KMS-11 (cell line): ENCODE results near the gene BRINP2.

Source experiments
- H2AFZ ChIP-seq: fragments of 200-600 bp; sonication (generic); 2 replicates; pipeline ENCODE4 v1.6.1; 2016; ENCODE audit warnings: antibody characterized with exemption, mixed run types, low read depth
- H3K27ac ChIP-seq: fragments of 200-600 bp; sonication (generic); 2 replicates; pipeline ENCODE4 v1.6.1; 2016; ENCODE audit warnings: mild to moderate bottlenecking, mixed run types
- H3K27me3 ChIP-seq: fragments of 200-600 bp; sonication (generic); 2 replicates; pipeline ENCODE4 v1.6.1; 2017; ENCODE audit warnings: mild to moderate bottlenecking, low read depth, mixed run types, moderate library complexity; ENCODE audit not compliant: insufficient read depth
- H3K36me3 ChIP-seq: fragments of 200-600 bp; sonication (generic); 2 replicates; pipeline ENCODE4 v1.6.1; 2017; ENCODE audit warnings: mild to moderate bottlenecking, mixed run types; ENCODE audit not compliant: insufficient read depth
- H3K4me1 ChIP-seq: fragments of 200-600 bp; sonication (generic); 2 replicates; pipeline ENCODE4 v1.6.1; 2016; ENCODE audit warnings: mild to moderate bottlenecking, low read depth, mixed run types; ENCODE audit not compliant: poor library complexity, severe bottlenecking
- H3K4me2 ChIP-seq: fragments of 200-600 bp; sonication (generic); 2 replicates; pipeline ENCODE4 v1.7.0; 2016; ENCODE audit warnings: mild to moderate bottlenecking, mixed run types
- H3K4me3 ChIP-seq: fragments of 200-600 bp; sonication (generic); IDR thresholded peaks from 2 replicates; pipeline ENCODE4 v1.6.1; 2017; ENCODE audit warnings: low read depth, low read length, mixed read lengths; ENCODE audit not compliant: insufficient read depth
- H3K79me2 ChIP-seq: fragments of 200-600 bp; sonication (generic); 2 replicates; pipeline ENCODE4 v1.6.1; 2016; ENCODE audit warnings: low read depth, mixed run types; ENCODE audit not compliant: insufficient read depth
- H3K9ac ChIP-seq: fragments of 200-600 bp; sonication (generic); 2 replicates; pipeline ENCODE4 v1.6.1; 2016; ENCODE audit warnings: mild to moderate bottlenecking, mixed run types
- H4K20me1 ChIP-seq: fragments of 200-600 bp; sonication (generic); 2 replicates; pipeline ENCODE4 v1.6.1; 2016; ENCODE audit warnings: mild to moderate bottlenecking, mixed run types; ENCODE audit not compliant: insufficient read depth
- CTCF ChIP-seq: fragments of 200-600 bp; sonication (generic); conservative IDR thresholded peaks from 2 replicates; pipeline ENCODE4 v1.6.1; 2017; ENCODE audit warnings: low read depth, mild to moderate bottlenecking, antibody characterized with exemption, low read length, moderate library complexity, mixed read lengths

Gene BRINP2

GRCh38 chr1:177142010-177142409 is 28.7 kb upstream of the BRINP2 start:
- Histone ChIP-seq H3K27ac (no peak overlapping the region), H3K9ac (no peak overlapping the region), H3K4me1 (no peaks in the 10 kb centered on the region), H3K36me3 (no peaks in the 10 kb centered on the region), H3K4me2 (no peak overlapping the region), H3K79me2 (no peaks in the 10 kb centered on the region), H2AFZ (no peak overlapping the region), H3K4me3 (no peak overlapping the region), H3K27me3 (no peaks in the 10 kb centered on the region), H4K20me1 (no peaks in the 10 kb centered on the region)
- TF ChIP-seq CTCF = no peak

- H3K27me3 ChIP-seq = no peaks in the 10 kb centered on the region
- H3K4me1 ChIP-seq = no peaks in the 10 kb centered on the region
- no peak overlapping the region for H3K27ac ChIP-seq
- H2AFZ ChIP-seq = no peak overlapping the region
- no peaks in the 10 kb centered on the region for H3K36me3 ChIP-seq
- no peaks in the 10 kb centered on the region for H3K79me2 ChIP-seq
- no peak overlapping the region for H3K4me3 ChIP-seq
- H4K20me1 ChIP-seq = no peaks in the 10 kb centered on the region
- no peak for TF ChIP-seq CTCF
- no peak overlapping the region for H3K4me2 ChIP-seq
- no peak overlapping the region for H3K9ac ChIP-seq
Observed at GRCh38 chr1:177142791-177143271, 27.9 kb upstream of the BRINP2 start.

GRCh38 chr1:177145106-177146070 is 25.4 kb upstream of the BRINP2 start:
- Histone ChIP-seq H3K36me3 (no peaks in the 10 kb centered on the region), H3K27ac (no peak overlapping the region)

GRCh38 chr1:177146499-177146898 is 24.3 kb upstream of the BRINP2 start:
- Histone ChIP-seq H3K4me1 (no peaks in the 10 kb centered on the region), H3K9ac (no peak overlapping the region), H3K79me2 (no peaks in the 10 kb centered on the region), H4K20me1 (no peaks in the 10 kb centered on the region), H2AFZ (no peak overlapping the region), H3K27me3 (no peaks in the 10 kb centered on the region), H3K36me3 (no peaks in the 10 kb centered on the region), H3K4me3 (no peak overlapping the region), H3K4me2 (no peak overlapping the region), H3K27ac (no peak overlapping the region)
- TF ChIP-seq CTCF = no peak

More at GRCh38 chr1:177145106-177146070, 25.4 kb upstream of the BRINP2 start:
- Histone ChIP-seq H3K4me3 (no peak overlapping the region), H2AFZ (no peak overlapping the region), H3K79me2 (no peaks in the 10 kb centered on the region), H4K20me1 (no peaks in the 10 kb centered on the region), H3K4me2 (no peak overlapping the region), H3K4me1 (no peaks in the 10 kb centered on the region), H3K27me3 (no peaks in the 10 kb centered on the region), H3K9ac (no peak overlapping the region)
- TF ChIP-seq CTCF = no peak
